A549 (cell line): ENCODE results near the gene HOXA4. TPM values are rescaled to one million over a fixed set of nuclear protein-coding genes. Genes with fewer than 3 reads are reported as not detected.

Source experiments
- ATAC-seq, 2 experiments: fragments of 200-7000 bp in 1 of 2; fragments of >200 bp in 1 of 2; cut with Nextera tagmentation in 1 of 2; cut with Tn5 transposase in 1 of 2; 3 replicates each; pipeline versions ENCODE4 v1.8.0 to v1.9.1; 2018 to 2020; ENCODE audit warnings: mild to moderate bottlenecking in 1 of 2, moderate library complexity in 1 of 2
- CTCF ChIA-PET: fragments of 300-600 bp; sonication (Branson Sonifier 250); formaldehyde crosslinking; extraction: SDS; loops from one replicate; lab custom pipeline; 2021; ENCODE audit warnings: antibody characterized with exemption, inconsistent platforms; lab: Yijun Ruan, JAX
- POLR2A ChIA-PET: fragments of 350-600 bp; formaldehyde crosslinking; extraction: SDS; loops from one replicate; lab custom pipeline; 2021; ENCODE audit warnings: antibody characterized with exemption, inconsistent platforms; lab: Yijun Ruan, JAX
- DNase-seq, 2 experiments: peaks; one replicate each; pipeline versions ENCODE4 v3.0.0 to v3.0.0-alpha.2; 2011 to 2016; ENCODE audit warnings: low read depth in 1 of 2, low spot score in 1 of 2
- FAIRE-seq: peaks from 2 replicates; lab custom pipeline; 2011; peaks lifted over from hg19 to GRCh38; lab: Jason Lieb, UNC
- H3K27ac ChIP-seq, 2 experiments: fragments of >200 bp; sonication (Bioruptor Twin); formaldehyde crosslinking; 3 replicates each; pipeline ENCODE4 v1.5.1; 2016 to 2017
- H3K4me1 ChIP-seq: fragments of >200 bp; sonication (Bioruptor Twin); formaldehyde crosslinking; 3 replicates; pipeline ENCODE4 v1.6.1; 2016
- H3K4me2 ChIP-seq: fragments of >200 bp; sonication (Bioruptor Twin); formaldehyde crosslinking; 3 replicates; pipeline ENCODE4 v1.6.1; 2016
- H3K4me3 ChIP-seq: fragments of >200 bp; sonication (Bioruptor Twin); formaldehyde crosslinking; 3 replicates; pipeline ENCODE4 v1.5.1; 2016
- H3K9me3 ChIP-seq: fragments of >200 bp; sonication (Bioruptor Twin); formaldehyde crosslinking; 3 replicates; pipeline ENCODE4 v1.6.1; 2016
- ATOH8 ChIP-seq: fragments of 250-450 bp; sonication (Bioruptor Pico); IDR thresholded peaks from 2 replicates; pipeline ENCODE4 v1.5.0; 2020; ENCODE audit warnings: low read depth, mild to moderate bottlenecking, moderate library complexity
- BCL3 ChIP-seq: fragments of >200 bp; sonication (Bioruptor Twin); formaldehyde crosslinking; IDR thresholded peaks from 3 replicates; pipeline ENCODE4 v1.6.1; 2016
- CEBPB ChIP-seq, 2 experiments: fragments of >200 bp in 1 of 2; sonication (Bioruptor Twin) in 1 of 2; formaldehyde crosslinking in 1 of 2; IDR thresholded peaks; 2 replicates each; pipeline ENCODE4 v1.6.1; 2012 to 2016
- E2F6 ChIP-seq: IDR thresholded peaks from 2 replicates; pipeline ENCODE4 v1.6.1; 2012; ENCODE audit warnings: low read depth, borderline replicate concordance
- EHMT2 ChIP-seq: fragments of 200-600 bp; sonication (generic); IDR thresholded peaks from 2 replicates; pipeline ENCODE4 v1.6.1; 2016; ENCODE audit warnings: antibody characterized with exemption, low read depth, mild to moderate bottlenecking, moderate library complexity
- FOXS1 ChIP-seq: fragments of 250-450 bp; sonication (Bioruptor Pico); IDR thresholded peaks from 2 replicates; pipeline ENCODE4 v1.5.0; 2020; ENCODE audit warnings: mild to moderate bottlenecking, moderate library complexity
- HDAC2 ChIP-seq: fragments of 200-600 bp; sonication (generic); IDR thresholded peaks from 2 replicates; pipeline ENCODE4 v1.6.1; 2016
- HOXB13 ChIP-seq: fragments of 250-450 bp; sonication (Bioruptor Pico); IDR thresholded peaks from 2 replicates; pipeline ENCODE4 v1.5.0; 2020; ENCODE audit warnings: low read depth, mild to moderate bottlenecking, moderate library complexity
- NPAS2 ChIP-seq: fragments of 250-450 bp; sonication (Bioruptor Pico); IDR thresholded peaks from 2 replicates; pipeline ENCODE4 v1.8.0; 2022; ENCODE audit warnings: mild to moderate bottlenecking, moderate library complexity, borderline replicate concordance
- POLR2A ChIP-seq: IDR thresholded peaks from 2 replicates; pipeline ENCODE4 v1.6.1; 2012; ENCODE audit warnings: mild to moderate bottlenecking, low read length
- RAD21 ChIP-seq, 2 experiments: fragments of >200 bp in 1 of 2; sonication (Bioruptor Twin) in 1 of 2; formaldehyde crosslinking in 1 of 2; IDR thresholded peaks in 1 of 2; conservative IDR thresholded peaks in 1 of 2; 2 replicates in 1 of 2; 3 replicates in 1 of 2; pipeline ENCODE4 v1.6.1; 2012 to 2018; ENCODE audit warnings: inconsistent platforms in 1 of 2
- ZFP36 ChIP-seq: fragments of 450-650 bp; IDR thresholded peaks from 2 replicates; pipeline ENCODE4 v1.6.1; 2014; ENCODE audit warnings: borderline replicate concordance; ENCODE audit not compliant: partially characterized antibody
- WGBS: methylation state at CpG from one replicate; pipeline ENCODE4 v1.1.6; 2017; ENCODE audit errors: missing lambda C conversion rate; 5-methylcytosine and 5-hydroxymethylcytosine counted together
- polyA plus RNA-seq, 4 experiments: library from polyadenylated mRNA; depleted of rRNA in 3 of 4; stranded (reverse); fragments of >200 nt; fragmentation: RNase III in 1 of 4; extraction: RNeasy Plus Mini Kit Qiagen cat#74134 plus additional on column Dnase treatment in 1 of 4; gene quantifications; 2 replicates in 3 of 4; 3 replicates in 1 of 4; pipeline ENCODE4 v1.2.3, GENCODE V29; 2011 to 2017

HOXA4 gene
- polyA plus RNA-seq, 2 of the 4 experiments (the other 2 are of a cell fraction), result 2.1 to 2.6 TPM

- ChIA-PET CTCF (interaction anchor here (0.5 to 7.0 kb wide), 12 partner anchors 9 to 1271 kb away, joined by 3 to 160 read pairs (median 4); partner anchors contain the start of genes HOXA10, HOXA5 and HOXA6), POLR2A (no interaction called here)
- Histone ChIP-seq H3K4me2 (no peak overlapping the region), H3K4me1 (0 out of 3 replicates have a peak, but pooled peaks cover 3% of the 10 kb centered on the region), H3K4me3 (no peak overlapping the region), H3K9me3 (no peaks in the 10 kb centered on the region), H3K27ac (no peak overlapping the region)
- FAIRE-seq (no peak), DNase-seq (no peak), ATAC-seq (no peak)
- TF ChIP-seq RAD21 (conservative IDR thresholded peaks at IDR 0.05 in 1 of 2, IDR thresholded peaks at IDR 0.05 in 1 of 2) (no peak), FOXS1 (CRISPR knock-in tag) (no peak), HDAC2 (no peak), HOXB13 (CRISPR knock-in tag) (no peak), POLR2A (no peak), CEBPB (IDR thresholded peaks at IDR 0.05) (no peak), NPAS2 (no peak), ATOH8 (CRISPR knock-in tag) (no peak), ZFP36 (no peak)
- WGBS, result 93% methylated on average over 24 of the region's 24 CpGs
Measured at GRCh38 chr7:27163288-27164044, 32.9 kb upstream of the HOXA4 start.

GRCh38 chr7:27162561-27163287, 32.2 kb upstream of the HOXA4 start:
- no peaks in the 10 kb centered on the region for H3K9me3 ChIP-seq
- 82% methylated on average over 7 of the region's 7 CpGs for WGBS
- H3K4me3 ChIP-seq, result no peak overlapping the region
- 0 out of 3 replicates have a peak, but pooled peaks cover 3% of the 10 kb centered on the region for H3K4me1 ChIP-seq
- ATAC-seq (no peak), FAIRE-seq (no peak), DNase-seq (no peak)
- no peak overlapping the region for H3K4me2 ChIP-seq
- ChIA-PET CTCF (interaction anchor here (0.5 to 7.0 kb wide), 14 partner anchors 9 to 1270 kb away, joined by 3 to 160 read pairs (median 4); partner anchors contain the start of genes HOXA10, HOXA5 and HOXA6), POLR2A (no interaction called here)
- no peak overlapping the region for H3K27ac ChIP-seq
- no peak for TF ChIP-seq BCL3
- TF ChIP-seq E2F6, result no peak
- no peak for TF ChIP-seq EHMT2

GRCh38 chr7:27161721-27162560, 31.4 kb upstream of the HOXA4 start:
- POLR2A ChIA-PET, result no interaction called here
- WGBS, result 81% methylated on average over 25 of the region's 30 CpGs
- FAIRE-seq, result no peak
- Histone ChIP-seq H3K27ac (no peak overlapping the region), H3K4me3 (no peak overlapping the region), H3K4me2 (no peak overlapping the region; the same call in 2 of the 3 replicates), H3K9me3 (no peaks in the 10 kb centered on the region), H3K4me1 (0 out of 3 replicates have a peak, but pooled peaks cover 3% of the 10 kb centered on the region)
- no peak for TF ChIP-seq BCL3
- CTCF ChIA-PET, result interaction anchor here (0.7 to 7.0 kb wide), 25 partner anchors 9 to 1269 kb away, joined by 3 to 160 read pairs (median 6); partner anchors contain the start of genes HOXA10, HOXA3, HOXA5 and HOXA6
- no peak for DNase-seq
- ATAC-seq, result no peak
